ENCODE results near the gene ANKRD55. TPM values are rescaled to one million over a fixed set of nuclear protein-coding genes. Genes with fewer than 3 reads are reported as not detected.
"Not testable (repeated sequence)": the region's sequence is repeated elsewhere in the genome, so short reads cannot be mapped to it uniquely, and the experiment has no call there.

The ANKRD55 gene
- total and polyA plus RNA-seq, 2 donors (not counting 1 experiment from before 2014, with no cell fraction given), result not detected

- Histone ChIP-seq H4K20me1 (ENCODE audit: control insufficient read depth, extremely low read depth, insufficient read depth, low read length) (no peaks in the 10 kb centered on the region), H3K9ac (ENCODE audit: insufficient read depth, low read length) (no peak overlapping the region), H3K79me2 (ENCODE audit: control insufficient read depth, insufficient read depth, low read length) (no peaks in the 10 kb centered on the region), H3K36me3 (ENCODE audit: control insufficient read depth, insufficient read depth, low read length) (no peaks in the 10 kb centered on the region), H3K4me2 (ENCODE audit: extremely low read depth, insufficient read depth, low read length) (no peak overlapping the region), H3K27me3 (ENCODE audit: control insufficient read depth, insufficient read depth, low read length) (no peaks in the 10 kb centered on the region), H3K9me3 (ENCODE audit: control insufficient read depth, insufficient read depth, low read depth, low read length) (no peaks in the 10 kb centered on the region), H3K27ac (ENCODE audit: insufficient read depth, low read length) (no peak overlapping the region), H3K4me1 (ENCODE audit: control insufficient read depth, extremely low read depth, insufficient read depth, low read length) (no peaks in the 10 kb centered on the region), H3K4me3 (replicated peaks in 1 of 4; ENCODE audit: control extremely low read depth in 1 of 4, insufficient read depth in 1 of 4, low read depth in 3 of 4, low read length in 4 of 4) (no peak overlapping the region), H2AFZ (ENCODE audit: low read length) (no peak overlapping the region)
- no peak for TF ChIP-seq EZH2 (IDR thresholded peaks at IDR 0.05; ENCODE audit: low read length, missing control alignments)
- no peak for TF ChIP-seq CTCF (conservative IDR thresholded peaks at IDR 0.05 in 1 of 2, IDR thresholded peaks at IDR 0.05 in 1 of 2; ENCODE audit: low read depth in 1 of 2, low read length in 2 of 2)
- peak in 1 of 2 donors; percentile 20 for DNase-seq (ENCODE audit: low read depth in 2 of 2)
These were observed 18.9 kb upstream of the ANKRD55 start for GRCh38 chr5:56251918-56252553.

- Histone ChIP-seq H3K4me3 (replicated peaks in 1 of 4; ENCODE audit: control extremely low read depth in 1 of 4, insufficient read depth in 1 of 4, low read depth in 3 of 4, low read length in 4 of 4) (no peak overlapping the region), H3K27ac (ENCODE audit: insufficient read depth, low read length) (no peak overlapping the region), H2AFZ (ENCODE audit: low read length) (no peak overlapping the region), H3K4me1 (ENCODE audit: control insufficient read depth, extremely low read depth, insufficient read depth, low read length) (no peaks in the 10 kb centered on the region), H3K4me2 (ENCODE audit: extremely low read depth, insufficient read depth, low read length) (no peak overlapping the region), H3K36me3 (ENCODE audit: control insufficient read depth, insufficient read depth, low read length) (no peaks in the 10 kb centered on the region), H3K9ac (ENCODE audit: insufficient read depth, low read length) (no peak overlapping the region), H3K9me3 (ENCODE audit: control insufficient read depth, insufficient read depth, low read depth, low read length) (no peaks in the 10 kb centered on the region), H3K27me3 (ENCODE audit: control insufficient read depth, insufficient read depth, low read length) (no peaks in the 10 kb centered on the region), H3K79me2 (ENCODE audit: control insufficient read depth, insufficient read depth, low read length) (no peaks in the 10 kb centered on the region), H4K20me1 (ENCODE audit: control insufficient read depth, extremely low read depth, insufficient read depth, low read length) (no peaks in the 10 kb centered on the region)
- DNase-seq (ENCODE audit: low read depth in 2 of 2), result no peak
- TF ChIP-seq EZH2 (IDR thresholded peaks at IDR 0.05; ENCODE audit: low read length, missing control alignments) (no peak), CTCF (conservative IDR thresholded peaks at IDR 0.05 in 1 of 2, IDR thresholded peaks at IDR 0.05 in 1 of 2; ENCODE audit: low read depth in 1 of 2, low read length in 2 of 2) (no peak)
These were observed 18.3 kb upstream of the ANKRD55 start for GRCh38 chr5:56251440-56251839.

- Histone ChIP-seq H3K36me3 (ENCODE audit: control insufficient read depth, insufficient read depth, low read length) (no peaks in the 10 kb centered on the region), H3K4me3 (replicated peaks in 1 of 4; ENCODE audit: control extremely low read depth in 1 of 4, insufficient read depth in 1 of 4, low read depth in 3 of 4, low read length in 4 of 4) (no peak overlapping the region), H3K27ac (ENCODE audit: insufficient read depth, low read length) (no peak overlapping the region), H2AFZ (ENCODE audit: low read length) (no peak overlapping the region), H3K79me2 (ENCODE audit: control insufficient read depth, insufficient read depth, low read length) (no peaks in the 10 kb centered on the region), H3K27me3 (ENCODE audit: control insufficient read depth, insufficient read depth, low read length) (no peaks in the 10 kb centered on the region), H3K4me1 (ENCODE audit: control insufficient read depth, extremely low read depth, insufficient read depth, low read length) (no peaks in the 10 kb centered on the region), H3K4me2 (ENCODE audit: extremely low read depth, insufficient read depth, low read length) (no peak overlapping the region), H3K9ac (ENCODE audit: insufficient read depth, low read length) (no peak overlapping the region), H3K9me3 (ENCODE audit: control insufficient read depth, insufficient read depth, low read depth, low read length) (no peaks in the 10 kb centered on the region), H4K20me1 (ENCODE audit: control insufficient read depth, extremely low read depth, insufficient read depth, low read length) (no peaks in the 10 kb centered on the region)
- TF ChIP-seq EZH2 (IDR thresholded peaks at IDR 0.05; ENCODE audit: low read length, missing control alignments) (no peak), CTCF (conservative IDR thresholded peaks at IDR 0.05 in 1 of 2, IDR thresholded peaks at IDR 0.05 in 1 of 2; ENCODE audit: low read depth in 1 of 2, low read length in 2 of 2) (no peak)
- no peak for DNase-seq (ENCODE audit: low read depth in 2 of 2)
These were observed 16.9 kb upstream of the ANKRD55 start for GRCh38 chr5:56250011-56250410.

DNA sequence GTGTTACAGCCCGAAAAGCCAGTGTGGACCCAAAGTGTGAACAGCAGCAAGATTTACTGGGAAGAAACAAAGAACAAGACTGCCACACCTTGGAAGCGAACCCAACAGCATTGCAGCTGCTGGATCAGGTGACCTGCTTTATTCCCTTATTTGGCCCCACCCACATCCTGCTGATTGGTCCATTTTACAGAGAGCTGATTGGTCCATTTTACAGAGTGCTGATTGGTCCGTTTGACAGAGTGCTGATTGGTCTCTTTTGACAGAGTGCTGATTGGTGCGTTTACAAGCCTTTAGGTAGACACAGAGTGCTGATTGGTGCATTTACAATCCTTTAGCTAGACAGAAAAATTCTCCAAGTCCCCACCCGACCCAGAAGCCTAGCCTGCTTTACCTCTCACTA lies 16.0 kb upstream of the ANKRD55 start:
- DNase-seq (ENCODE audit: low read depth in 2 of 2); H3K4me1 ChIP-seq (ENCODE audit: control insufficient read depth, extremely low read depth, insufficient read depth, low read length); H3K27me3 ChIP-seq (ENCODE audit: control insufficient read depth, insufficient read depth, low read length); H3K27ac ChIP-seq (ENCODE audit: insufficient read depth, low read length); H3K4me3 ChIP-seq (replicated peaks in 1 of 4; ENCODE audit: control extremely low read depth in 1 of 4, insufficient read depth in 1 of 4, low read depth in 3 of 4, low read length in 4 of 4); H3K36me3 ChIP-seq (ENCODE audit: control insufficient read depth, insufficient read depth, low read length); H4K20me1 ChIP-seq (ENCODE audit: control insufficient read depth, extremely low read depth, insufficient read depth, low read length); H2AFZ ChIP-seq (ENCODE audit: low read length); H3K4me2 ChIP-seq (ENCODE audit: extremely low read depth, insufficient read depth, low read length); H3K9ac ChIP-seq (ENCODE audit: insufficient read depth, low read length); H3K79me2 ChIP-seq (ENCODE audit: control insufficient read depth, insufficient read depth, low read length); H3K9me3 ChIP-seq (ENCODE audit: control insufficient read depth, insufficient read depth, low read depth, low read length): not testable (repeated sequence)

Measured in fibroblast of lung (primary cell).